Endothelial cell (in vitro differentiated cells): ENCODE results near the gene NCAM2. TPM values are rescaled to one million over a fixed set of nuclear protein-coding genes. Genes with fewer than 3 reads are reported as not detected.

Source experiments
- DNase-seq: peaks from one replicate; pipeline ENCODE4 v3.0.0; 2021; ENCODE audit warnings: low spot score
- H3K27ac Mint-ChIP-seq: one replicate; pipeline ENCODE4 v1.8.0; 2021; ENCODE audit warnings: mixed read lengths, inconsistent platforms; ENCODE audit not compliant: unreplicated experiment
- H3K27me3 Mint-ChIP-seq: one replicate; pipeline ENCODE4 v1.8.0; 2021; ENCODE audit warnings: mild to moderate bottlenecking, moderate library complexity, mixed read lengths, inconsistent platforms; ENCODE audit not compliant: unreplicated experiment
- H3K36me3 Mint-ChIP-seq: one replicate; pipeline ENCODE4 v1.8.0; 2021; ENCODE audit warnings: mild to moderate bottlenecking, low read depth, mixed read lengths, inconsistent platforms; ENCODE audit not compliant: unreplicated experiment
- H3K4me1 Mint-ChIP-seq: one replicate; pipeline ENCODE4 v1.8.0; 2021; ENCODE audit warnings: mild to moderate bottlenecking, mixed read lengths, inconsistent platforms; ENCODE audit not compliant: unreplicated experiment
- H3K4me3 Mint-ChIP-seq: one replicate; pipeline ENCODE4 v1.8.0; 2021; ENCODE audit warnings: mild to moderate bottlenecking, mixed read lengths, inconsistent platforms; ENCODE audit not compliant: unreplicated experiment
- H3K9me3 Mint-ChIP-seq: one replicate; pipeline ENCODE4 v1.8.0; 2021; ENCODE audit warnings: mixed read lengths, inconsistent platforms; ENCODE audit not compliant: unreplicated experiment
- total RNA-seq: library from RNA; stranded (reverse); fragmentation: NEBNext Ultra II Directional; extraction: Animal tissue kit (Norgen Biotek cat#: 25700); gene quantifications from one replicate; pipeline ENCODE4 v1.2.1, GENCODE V29; 2021; ENCODE audit not compliant: unreplicated experiment
- TF ChIP-seq, protein P1 (sequence below): fragments of 200-600 bp; sonication (generic); IDR thresholded peaks from one replicate; pipeline ENCODE4 v1.5.0; 2021; ENCODE audit warnings: antibody characterized with exemption; ENCODE audit not compliant: unreplicated experiment

NCAM2 gene
- total RNA-seq, 1 donor from 2014 or later: 0.64 TPM

DNA sequence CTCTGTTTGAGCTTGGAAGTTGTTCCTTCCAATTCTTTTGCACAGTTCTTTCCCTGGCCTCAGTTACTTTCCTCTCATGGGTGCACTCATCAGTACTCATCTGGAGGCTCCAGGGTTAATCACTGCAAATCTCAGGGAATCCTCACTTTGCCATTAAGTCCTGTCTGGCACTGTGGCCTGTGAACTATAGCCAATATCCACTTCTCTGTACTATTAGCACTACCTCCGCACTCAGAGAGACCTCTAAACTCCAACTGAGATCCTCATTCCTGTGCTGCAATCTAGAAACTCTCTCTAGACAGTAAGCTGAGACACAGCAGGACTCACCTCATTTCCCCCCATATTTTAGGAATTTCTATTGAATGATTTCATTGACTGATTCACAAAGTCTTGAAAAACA is 311.3 kb downstream of the NCAM2 start:
- H3K4me3 Mint-ChIP-seq: no peak overlapping the region
- H3K36me3 Mint-ChIP-seq: no peaks in the 10 kb centered on the region
- TF ChIP-seq, protein P1, sequence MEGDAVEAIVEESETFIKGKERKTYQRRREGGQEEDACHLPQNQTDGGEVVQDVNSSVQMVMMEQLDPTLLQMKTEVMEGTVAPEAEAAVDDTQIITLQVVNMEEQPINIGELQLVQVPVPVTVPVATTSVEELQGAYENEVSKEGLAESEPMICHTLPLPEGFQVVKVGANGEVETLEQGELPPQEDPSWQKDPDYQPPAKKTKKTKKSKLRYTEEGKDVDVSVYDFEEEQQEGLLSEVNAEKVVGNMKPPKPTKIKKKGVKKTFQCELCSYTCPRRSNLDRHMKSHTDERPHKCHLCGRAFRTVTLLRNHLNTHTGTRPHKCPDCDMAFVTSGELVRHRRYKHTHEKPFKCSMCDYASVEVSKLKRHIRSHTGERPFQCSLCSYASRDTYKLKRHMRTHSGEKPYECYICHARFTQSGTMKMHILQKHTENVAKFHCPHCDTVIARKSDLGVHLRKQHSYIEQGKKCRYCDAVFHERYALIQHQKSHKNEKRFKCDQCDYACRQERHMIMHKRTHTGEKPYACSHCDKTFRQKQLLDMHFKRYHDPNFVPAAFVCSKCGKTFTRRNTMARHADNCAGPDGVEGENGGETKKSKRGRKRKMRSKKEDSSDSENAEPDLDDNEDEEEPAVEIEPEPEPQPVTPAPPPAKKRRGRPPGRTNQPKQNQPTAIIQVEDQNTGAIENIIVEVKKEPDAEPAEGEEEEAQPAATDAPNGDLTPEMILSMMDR: no peak

DNA sequence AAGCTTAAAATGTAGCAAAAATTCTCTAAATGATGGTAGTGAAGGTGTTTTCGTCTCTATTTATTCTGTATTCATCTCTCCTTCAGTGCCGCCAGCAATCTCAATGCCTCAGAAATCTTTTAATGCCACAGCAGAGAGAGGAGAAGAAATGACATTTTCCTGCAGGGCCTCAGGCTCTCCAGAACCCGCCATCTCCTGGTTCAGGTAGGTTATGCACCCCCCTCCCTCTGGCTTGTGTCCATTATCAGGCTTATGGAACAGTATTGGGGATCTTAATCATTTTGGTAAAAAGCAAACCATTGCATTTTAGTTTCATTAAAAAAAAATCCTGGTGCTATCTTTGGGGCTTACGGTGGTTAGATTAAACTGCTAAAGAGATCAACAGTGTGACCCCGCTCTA is 326.1 kb downstream of the NCAM2 start:
- Mint-ChIP-seq H3K36me3 (no peaks in the 10 kb centered on the region), H3K4me1 (no peaks in the 10 kb centered on the region), H3K27me3 (no peaks in the 10 kb centered on the region), H3K9me3 (no peaks in the 10 kb centered on the region), H3K4me3 (no peak overlapping the region), H3K27ac (no peak overlapping the region)
- peak; percentile 11 for DNase-seq
- TF ChIP-seq, protein P1: peak; percentile 36

More for the DNA sequence above, 311.3 kb downstream of the NCAM2 start:
- no peak for DNase-seq
- Mint-ChIP-seq H3K27me3 (no peaks in the 10 kb centered on the region), H3K9me3 (no peaks in the 10 kb centered on the region), H3K4me1 (no peaks in the 10 kb centered on the region), H3K27ac (no peak overlapping the region)

DNA sequence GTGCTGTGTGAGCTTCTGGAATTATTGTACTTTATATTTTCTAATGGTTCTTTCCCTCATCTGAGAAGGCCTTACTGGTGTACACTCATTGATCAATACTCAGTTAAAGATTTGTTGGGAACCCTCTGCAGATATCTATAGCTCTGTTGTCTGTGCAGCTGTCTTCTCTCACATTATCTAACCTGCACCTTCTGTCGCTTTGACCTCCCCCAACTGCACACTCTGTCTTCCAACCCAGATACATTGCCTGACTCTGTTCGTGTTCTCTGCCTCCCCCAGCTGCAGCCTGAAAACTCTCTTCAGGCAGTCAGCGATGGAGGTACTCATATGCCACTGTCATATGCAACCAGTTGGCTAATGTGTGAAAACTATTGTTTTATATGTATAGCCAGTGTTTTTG is 334.3 kb downstream of the NCAM2 start:
- Mint-ChIP-seq H3K4me1 (no peaks in the 10 kb centered on the region), H3K36me3 (no peaks in the 10 kb centered on the region), H3K9me3 (no peaks in the 10 kb centered on the region), H3K27me3 (no peaks in the 10 kb centered on the region), H3K27ac (no peak overlapping the region), H3K4me3 (no peak overlapping the region)
- DNase-seq: no peak
- TF ChIP-seq, protein P1: no peak

DNA sequence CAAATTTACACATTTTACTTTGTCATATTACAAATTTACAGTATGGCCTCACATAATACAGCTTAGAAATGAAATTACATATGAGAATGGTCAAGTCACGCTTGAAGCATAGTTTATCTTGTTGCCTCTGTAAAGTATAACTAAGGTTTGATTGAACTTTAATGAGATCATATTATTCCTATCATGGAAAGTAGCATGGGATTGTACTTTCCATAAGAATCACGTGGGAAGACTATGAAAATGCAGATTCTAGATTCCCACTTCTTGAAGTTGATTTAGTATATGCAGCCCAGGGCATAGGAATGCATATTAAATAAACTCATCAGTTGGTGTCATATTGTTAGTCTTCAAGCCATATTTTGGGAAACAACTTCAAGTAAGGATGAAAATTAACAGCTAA is 342.8 kb downstream of the NCAM2 start:
- Mint-ChIP-seq H3K27me3 (no peaks in the 10 kb centered on the region), H3K4me3 (no peak overlapping the region), H3K9me3 (no peaks in the 10 kb centered on the region), H3K36me3 (no peaks in the 10 kb centered on the region), H3K4me1 (no peaks in the 10 kb centered on the region), H3K27ac (no peak overlapping the region)
- TF ChIP-seq, protein P1: no peak
- no peak for DNase-seq

DNA sequence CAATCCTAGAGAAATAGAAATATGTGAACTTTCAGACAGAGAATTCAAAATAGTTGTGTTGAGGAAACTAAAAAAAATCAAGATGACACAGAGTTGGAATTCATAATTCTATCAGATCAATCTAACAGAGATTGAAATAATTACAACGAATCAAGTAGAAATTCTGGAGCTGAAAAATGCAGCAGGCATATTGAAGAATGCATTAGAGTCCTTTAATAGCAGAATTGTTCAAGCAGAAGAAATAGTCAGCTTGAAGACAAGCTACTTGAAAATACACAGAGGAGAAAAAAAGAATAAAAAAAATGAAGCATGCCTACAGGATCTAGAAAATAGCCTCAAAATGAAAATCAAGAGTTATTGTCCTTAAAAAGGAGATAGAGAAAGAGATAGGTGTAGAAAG is 347.1 kb downstream of the NCAM2 start:
- no peak overlapping the region for H3K27ac Mint-ChIP-seq
- TF ChIP-seq, protein P1: no peak
- H3K36me3 Mint-ChIP-seq: no peaks in the 10 kb centered on the region
- no peaks in the 10 kb centered on the region for H3K27me3 Mint-ChIP-seq
- H3K9me3 Mint-ChIP-seq: peaks cover 6% of the 10 kb centered on the region
- H3K4me3 Mint-ChIP-seq: no peak overlapping the region
- no peaks in the 10 kb centered on the region for H3K4me1 Mint-ChIP-seq
- no peak for DNase-seq
